ENCODE measurements around the gene TCF23.

The TCF23 gene

DNA sequence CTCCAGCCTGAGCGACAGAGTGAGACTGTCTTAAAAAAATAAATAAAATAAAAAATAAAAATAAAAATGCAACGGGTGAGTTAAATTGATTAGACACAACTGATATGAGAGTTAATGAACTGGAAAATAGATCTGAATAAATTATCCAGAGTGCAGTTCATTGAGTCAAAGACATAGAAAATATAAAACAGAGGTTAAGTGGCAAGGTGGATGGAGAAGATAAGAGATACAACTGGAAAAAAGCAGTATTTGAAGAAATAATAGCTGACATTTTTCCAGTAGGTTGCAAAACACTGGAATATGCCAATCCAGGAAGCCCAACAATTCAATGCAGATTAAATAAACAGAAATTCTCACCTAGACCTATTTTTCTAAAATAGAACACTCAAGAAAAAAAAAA lies 40.6 kb upstream of the TCF23 start:
- TF ChIP-seq TCF12 (IDR thresholded peaks at IDR 0.05; ENCODE audit: low read depth) (no peak), EP300 (IDR thresholded peaks at IDR 0.05; ENCODE audit: borderline replicate concordance) (no peak), CEBPB (IDR thresholded peaks at IDR 0.05) (no peak), TAF1 (IDR thresholded peaks at IDR 0.05; ENCODE audit: low read depth) (no peak), NFIC (IDR thresholded peaks at IDR 0.05) (no peak), EGR1 (IDR thresholded peaks at IDR 0.05) (no peak), ZBTB7A (IDR thresholded peaks at IDR 0.05; ENCODE audit: low read depth) (no peak), FOXM1 (IDR thresholded peaks at IDR 0.05; ENCODE audit: borderline replicate concordance, low read depth) (no peak)
- TF ChIP-seq, protein P1, sequence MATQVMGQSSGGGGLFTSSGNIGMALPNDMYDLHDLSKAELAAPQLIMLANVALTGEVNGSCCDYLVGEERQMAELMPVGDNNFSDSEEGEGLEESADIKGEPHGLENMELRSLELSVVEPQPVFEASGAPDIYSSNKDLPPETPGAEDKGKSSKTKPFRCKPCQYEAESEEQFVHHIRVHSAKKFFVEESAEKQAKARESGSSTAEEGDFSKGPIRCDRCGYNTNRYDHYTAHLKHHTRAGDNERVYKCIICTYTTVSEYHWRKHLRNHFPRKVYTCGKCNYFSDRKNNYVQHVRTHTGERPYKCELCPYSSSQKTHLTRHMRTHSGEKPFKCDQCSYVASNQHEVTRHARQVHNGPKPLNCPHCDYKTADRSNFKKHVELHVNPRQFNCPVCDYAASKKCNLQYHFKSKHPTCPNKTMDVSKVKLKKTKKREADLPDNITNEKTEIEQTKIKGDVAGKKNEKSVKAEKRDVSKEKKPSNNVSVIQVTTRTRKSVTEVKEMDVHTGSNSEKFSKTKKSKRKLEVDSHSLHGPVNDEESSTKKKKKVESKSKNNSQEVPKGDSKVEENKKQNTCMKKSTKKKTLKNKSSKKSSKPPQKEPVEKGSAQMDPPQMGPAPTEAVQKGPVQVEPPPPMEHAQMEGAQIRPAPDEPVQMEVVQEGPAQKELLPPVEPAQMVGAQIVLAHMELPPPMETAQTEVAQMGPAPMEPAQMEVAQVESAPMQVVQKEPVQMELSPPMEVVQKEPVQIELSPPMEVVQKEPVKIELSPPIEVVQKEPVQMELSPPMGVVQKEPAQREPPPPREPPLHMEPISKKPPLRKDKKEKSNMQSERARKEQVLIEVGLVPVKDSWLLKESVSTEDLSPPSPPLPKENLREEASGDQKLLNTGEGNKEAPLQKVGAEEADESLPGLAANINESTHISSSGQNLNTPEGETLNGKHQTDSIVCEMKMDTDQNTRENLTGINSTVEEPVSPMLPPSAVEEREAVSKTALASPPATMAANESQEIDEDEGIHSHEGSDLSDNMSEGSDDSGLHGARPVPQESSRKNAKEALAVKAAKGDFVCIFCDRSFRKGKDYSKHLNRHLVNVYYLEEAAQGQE (IDR thresholded peaks at IDR 0.05; ENCODE audit: low read depth): no peak
- TF ChIP-seq, protein P2, sequence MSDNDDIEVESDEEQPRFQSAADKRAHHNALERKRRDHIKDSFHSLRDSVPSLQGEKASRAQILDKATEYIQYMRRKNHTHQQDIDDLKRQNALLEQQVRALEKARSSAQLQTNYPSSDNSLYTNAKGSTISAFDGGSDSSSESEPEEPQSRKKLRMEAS (IDR thresholded peaks at IDR 0.05): no peak
- TF ChIP-seq, protein P3, sequence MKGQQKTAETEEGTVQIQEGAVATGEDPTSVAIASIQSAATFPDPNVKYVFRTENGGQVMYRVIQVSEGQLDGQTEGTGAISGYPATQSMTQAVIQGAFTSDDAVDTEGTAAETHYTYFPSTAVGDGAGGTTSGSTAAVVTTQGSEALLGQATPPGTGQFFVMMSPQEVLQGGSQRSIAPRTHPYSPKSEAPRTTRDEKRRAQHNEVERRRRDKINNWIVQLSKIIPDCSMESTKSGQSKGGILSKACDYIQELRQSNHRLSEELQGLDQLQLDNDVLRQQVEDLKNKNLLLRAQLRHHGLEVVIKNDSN (IDR thresholded peaks at IDR 0.05): no peak

DNA sequence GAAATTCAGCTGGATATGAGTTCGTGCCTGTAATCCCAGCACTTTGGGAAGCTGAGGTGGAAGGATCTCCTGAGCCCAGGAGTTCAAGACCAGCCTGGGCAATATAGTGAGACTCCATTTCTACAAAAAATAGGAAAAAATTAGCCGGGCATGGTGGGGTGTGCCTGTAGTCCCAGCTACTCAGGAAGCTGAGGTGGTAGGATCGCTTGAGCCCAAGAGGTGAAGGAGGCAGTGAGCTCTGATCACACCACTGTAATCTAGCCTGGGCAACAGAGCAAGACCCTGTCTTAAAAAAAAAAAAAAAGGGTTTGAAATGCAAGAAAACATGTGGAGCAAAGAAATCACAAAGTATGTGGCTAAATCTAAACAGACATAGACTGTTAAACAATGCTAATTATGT lies 39.7 kb upstream of the TCF23 start:
- TF ChIP-seq, protein P2 (IDR thresholded peaks at IDR 0.05): no peak
- no peak for TF ChIP-seq NFIC (IDR thresholded peaks at IDR 0.05)
- TF ChIP-seq EP300 (IDR thresholded peaks at IDR 0.05; ENCODE audit: borderline replicate concordance): no peak
- no peak for TF ChIP-seq TEAD4 (IDR thresholded peaks at IDR 0.05)
- no peak for TF ChIP-seq EGR1 (IDR thresholded peaks at IDR 0.05)
- TF ChIP-seq FOXM1 (IDR thresholded peaks at IDR 0.05; ENCODE audit: borderline replicate concordance, low read depth): no peak
- no peak for TF ChIP-seq CEBPB (IDR thresholded peaks at IDR 0.05)
- TF ChIP-seq, protein P3 (IDR thresholded peaks at IDR 0.05): no peak
- TF ChIP-seq, protein P1 (IDR thresholded peaks at IDR 0.05; ENCODE audit: low read depth): no peak
- no peak for TF ChIP-seq TCF12 (IDR thresholded peaks at IDR 0.05; ENCODE audit: low read depth)
- TF ChIP-seq TAF1 (IDR thresholded peaks at IDR 0.05; ENCODE audit: low read depth): no peak
- no peak for TF ChIP-seq CREB1 (IDR thresholded peaks at IDR 0.05; ENCODE audit: low read depth)
- TF ChIP-seq YY1 (IDR thresholded peaks at IDR 0.05; ENCODE audit: low read depth): no peak
- TF ChIP-seq RAD21 (IDR thresholded peaks at IDR 0.05; ENCODE audit: low read depth): no peak
- TF ChIP-seq ZBTB7A (IDR thresholded peaks at IDR 0.05; ENCODE audit: low read depth): no peak

DNA sequence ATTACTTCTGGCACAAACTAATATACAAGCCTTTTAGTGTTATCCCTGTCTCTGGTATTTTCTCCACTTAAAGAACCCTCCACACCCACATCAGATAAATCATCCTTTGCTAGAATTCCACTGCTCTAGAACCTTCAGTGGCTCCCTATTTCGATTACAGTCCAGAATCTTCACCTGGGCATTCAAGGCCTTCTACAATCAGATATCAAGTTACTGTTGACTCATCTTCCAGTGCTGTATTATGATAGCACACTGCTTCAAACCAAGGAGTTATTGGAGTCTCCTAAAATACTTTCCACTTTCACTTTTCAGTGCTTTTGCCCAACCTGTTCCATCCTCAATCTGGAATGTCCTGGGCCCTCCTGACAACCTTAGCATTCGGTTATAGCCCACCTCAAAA lies 33.3 kb upstream of the TCF23 start:
- TF ChIP-seq, protein P2 (IDR thresholded peaks at IDR 0.05): no peak
- TF ChIP-seq TCF12 (IDR thresholded peaks at IDR 0.05; ENCODE audit: low read depth): no peak
- TF ChIP-seq, protein P1 (IDR thresholded peaks at IDR 0.05; ENCODE audit: low read depth): no peak
- TF ChIP-seq CREB1 (IDR thresholded peaks at IDR 0.05; ENCODE audit: low read depth): no peak
- no peak for TF ChIP-seq FOXM1 (IDR thresholded peaks at IDR 0.05; ENCODE audit: borderline replicate concordance, low read depth)
- no peak for TF ChIP-seq TAF1 (IDR thresholded peaks at IDR 0.05; ENCODE audit: low read depth)
- TF ChIP-seq YY1 (IDR thresholded peaks at IDR 0.05; ENCODE audit: low read depth): no peak
- TF ChIP-seq RAD21 (IDR thresholded peaks at IDR 0.05; ENCODE audit: low read depth): no peak
- TF ChIP-seq CEBPB (IDR thresholded peaks at IDR 0.05): no peak
- TF ChIP-seq, protein P3 (IDR thresholded peaks at IDR 0.05): no peak
- TF ChIP-seq ZBTB7A (IDR thresholded peaks at IDR 0.05; ENCODE audit: low read depth): no peak
- no peak for TF ChIP-seq NFIC (IDR thresholded peaks at IDR 0.05)
- TF ChIP-seq TEAD4 (IDR thresholded peaks at IDR 0.05): no peak
- no peak for TF ChIP-seq EP300 (IDR thresholded peaks at IDR 0.05; ENCODE audit: borderline replicate concordance)
- TF ChIP-seq EGR1 (IDR thresholded peaks at IDR 0.05): no peak

Measured in Ishikawa (cell line).